IMR-90 (cell line): Measurements from ENCODE around the gene RAB14. TPM values are rescaled to one million over a fixed set of nuclear protein-coding genes. Genes with fewer than 3 reads are reported as not detected.

Source experiments
- ATAC-seq: fragments of 200-7000 bp; cut with Tn5 transposase; 2 replicates; pipeline ENCODE4 v1.9.1; 2020; ENCODE audit warnings: low read depth, mild to moderate bottlenecking, moderate library complexity
- BruUV-seq: library from RNA; stranded (reverse); fragments of 400-500 nt; replicated peaks from 2 replicates; lab custom pipeline; 2021; lab: Mats Ljungman, UMichigan
- CTCF ChIA-PET: fragments of 300-600 bp; formaldehyde crosslinking; extraction: SDS; loops from one replicate; lab custom pipeline; 2021; ENCODE audit warnings: antibody characterized with exemption; lab: Yijun Ruan, JAX
- POLR2A ChIA-PET: fragments of 300-600 bp; sonication (Branson Sonifier 250); formaldehyde crosslinking; loops from one replicate; lab custom pipeline; 2022; ENCODE audit warnings: antibody characterized with exemption; ENCODE audit not compliant: unreplicated experiment; lab: Charles Lee
- DNase-seq: peaks from one replicate; pipeline ENCODE4 v3.0.0; 2013
- H2AFZ ChIP-seq: replicated peaks from 2 replicates; pipeline ENCODE3; 2013; ENCODE audit warnings: low read length, mild to moderate bottlenecking; ENCODE audit not compliant: poor library complexity
- H2AK5ac ChIP-seq: 2 replicates; pipeline ENCODE4 v1.6.1; 2013; ENCODE audit warnings: low read depth, low read length, inconsistent platforms
- H2AK9ac ChIP-seq: replicated peaks from 2 replicates; pipeline ENCODE3; 2013; ENCODE audit warnings: mild to moderate bottlenecking, low read depth, low read length, moderate library complexity; ENCODE audit not compliant: poor library complexity
- H2BK120ac ChIP-seq: 2 replicates; pipeline ENCODE4 v1.6.1; 2013; ENCODE audit warnings: low read depth, low read length, inconsistent platforms
- H2BK15ac ChIP-seq: 3 replicates; pipeline ENCODE4 v1.6.1; 2013; ENCODE audit warnings: low read depth, low read length, inconsistent platforms
- H2BK20ac ChIP-seq: 2 replicates; pipeline ENCODE4 v1.6.1; 2013; ENCODE audit warnings: low read depth, mild to moderate bottlenecking, inconsistent platforms, low read length, moderate library complexity
- H2BK5ac ChIP-seq: 2 replicates; pipeline ENCODE4 v1.6.1; 2013; ENCODE audit warnings: mild to moderate bottlenecking, low read depth, low read length, inconsistent platforms; ENCODE audit not compliant: poor library complexity, severe bottlenecking
- H3K14ac ChIP-seq: replicated peaks from 2 replicates; pipeline ENCODE4 v1.6.1; 2013; ENCODE audit warnings: low read depth, low read length, inconsistent platforms
- H3K18ac ChIP-seq: 2 replicates; pipeline ENCODE4 v1.6.1; 2013; ENCODE audit warnings: low read depth, low read length, control low read depth
- H3K23ac ChIP-seq: 2 replicates; pipeline ENCODE4 v1.6.1; 2013; ENCODE audit warnings: low read depth, low read length, inconsistent platforms
- H3K27ac ChIP-seq: 2 replicates; pipeline ENCODE4 v1.5.1; 2013; ENCODE audit warnings: mild to moderate bottlenecking, control low read depth, low read length; ENCODE audit not compliant: insufficient read depth
- H3K27me3 ChIP-seq: 2 replicates; pipeline ENCODE4 v1.6.1; 2013; ENCODE audit warnings: low read length; ENCODE audit not compliant: control insufficient read depth, insufficient read depth
- H3K36me3 ChIP-seq: 2 replicates; pipeline ENCODE4 v1.6.1; 2013; ENCODE audit warnings: low read length, mixed read lengths; ENCODE audit not compliant: control insufficient read depth, insufficient read depth
- H3K4ac ChIP-seq: 2 replicates; pipeline ENCODE4 v1.6.1; 2013; ENCODE audit warnings: low read depth, low read length, inconsistent platforms
- H3K4me1 ChIP-seq: 2 replicates; pipeline ENCODE4 v1.6.1; 2013; ENCODE audit warnings: low read length, mixed read lengths; ENCODE audit not compliant: control insufficient read depth, insufficient read depth
- H3K4me2 ChIP-seq: 2 replicates; pipeline ENCODE4 v1.6.1; 2013; ENCODE audit warnings: low read depth, mild to moderate bottlenecking, control low read depth, low read length, moderate library complexity
- H3K4me3 ChIP-seq: 2 replicates; pipeline ENCODE4 v1.5.1; 2013; ENCODE audit warnings: low read depth, mild to moderate bottlenecking, control low read depth, low read length, moderate library complexity; ENCODE audit not compliant: insufficient read depth
- H3K56ac ChIP-seq: 2 replicates; pipeline ENCODE4 v1.6.1; 2013; ENCODE audit warnings: low read length, inconsistent platforms; ENCODE audit not compliant: insufficient read depth; ENCODE audit errors: extremely low read depth
- H3K79me1 ChIP-seq, 2 experiments: 2 replicates each; pipeline ENCODE4 v1.6.1; 2013; ENCODE audit warnings: low read length in 2 of 2, inconsistent platforms in 1 of 2, low read depth in 1 of 2
- H3K9ac ChIP-seq: 2 replicates; pipeline ENCODE4 v1.6.1; 2013; ENCODE audit warnings: low read depth, low read length, control low read depth
- H3K9me1 ChIP-seq: 2 replicates; pipeline ENCODE4 v1.6.1; 2013; ENCODE audit warnings: low read length, inconsistent platforms; ENCODE audit not compliant: insufficient read depth
- H3K9me3 ChIP-seq: 2 replicates; pipeline ENCODE4 v1.6.1; 2013; ENCODE audit warnings: low read length; ENCODE audit not compliant: control insufficient read depth, insufficient read depth
- H4K20me1 ChIP-seq: 2 replicates; pipeline ENCODE4 v1.6.1; 2013; ENCODE audit warnings: low read length, inconsistent platforms; ENCODE audit not compliant: insufficient read depth
- H4K5ac ChIP-seq: 2 replicates; pipeline ENCODE4 v1.6.1; 2013; ENCODE audit warnings: mild to moderate bottlenecking, low read depth, low read length, control low read depth
- H4K8ac ChIP-seq, 2 experiments: 2 replicates each; pipeline ENCODE4 v1.6.1; 2013; ENCODE audit warnings: low read depth in 2 of 2, low read length in 2 of 2, control low read depth in 1 of 2, inconsistent platforms in 1 of 2
- H4K91ac ChIP-seq: 2 replicates; pipeline ENCODE4 v1.6.1; 2013; ENCODE audit warnings: low read depth, low read length, inconsistent platforms; ENCODE audit not compliant: insufficient read depth
- CTCF ChIP-seq: conservative IDR thresholded peaks from 2 replicates; pipeline ENCODE4 v1.5.1; 2012; ENCODE audit warnings: mild to moderate bottlenecking, low read depth, low read length, improper control_type of control experiment
- USF2 ChIP-seq: fragments of 150-350 bp; IDR thresholded peaks from 2 replicates; pipeline ENCODE4 v1.6.1; 2017; ENCODE audit warnings: mild to moderate bottlenecking, antibody characterized with exemption, low read length, low read depth
- WGBS, 2 experiments: methylation state at CpG; one replicate each; pipeline versions ENCODE4 v1.1.5 to v1.1.7; 2013; ENCODE audit warnings: missing lambda C conversion rate in 2 of 2; ENCODE audit not compliant: insufficient read length in 1 of 2; ENCODE audit errors: extremely low coverage in 2 of 2; 5-methylcytosine and 5-hydroxymethylcytosine counted together
- dilution Hi-C: fragments of 300-500 bp; cut with HindIII; formaldehyde crosslinking; loops from one replicate; pipeline ENCODE4 v1.14.3; 2018; ENCODE audit warnings: low sequenced_read_pairs; ENCODE audit not compliant: unreplicated experiment
- in situ Hi-C: fragments of 300-500 bp; cut with MboI; formaldehyde crosslinking; loops from 3 replicates; pipeline ENCODE4 v1.14.3; 2019; ENCODE audit warnings: low sequenced_read_pairs, inconsistent platforms, mixed read lengths
- intact Hi-C: fragments of 100-400 bp; cut with micrococcal nuclease; formaldehyde crosslinking; loops from 2 replicates; pipeline ENCODE4 v1.10.0; 2022
- polyA plus RNA-seq, 3 experiments: library from polyadenylated mRNA; depleted of rRNA; stranded (reverse); fragments of >200 nt; gene quantifications; 2 replicates each; pipeline ENCODE4 v1.2.3, GENCODE V29; 2012; ENCODE audit warnings: low replicate concordance in 1 of 3
- total RNA-seq: library from RNA; depleted of rRNA; stranded (reverse); fragments of >200 nt; gene quantifications from 2 replicates; pipeline ENCODE4 v1.2.3, GENCODE V29; 2012

The RAB14 gene
- total and polyA plus RNA-seq, 2 of the 4 experiments (the other 2 are of a cell fraction) = 20.1 to 29.3 TPM

- BruUV-seq = no TSS peak
- H3K27me3 ChIP-seq = no peaks in the 10 kb centered on the region
- H3K4ac ChIP-seq = no peak overlapping the region
- H2BK15ac ChIP-seq = no peak overlapping the region
- H2BK5ac ChIP-seq = no peak overlapping the region
- H2AFZ ChIP-seq = no peak overlapping the region
- no peak overlapping the region for H2BK120ac ChIP-seq
- no peak overlapping the region for H3K9ac ChIP-seq
- CTCF ChIA-PET = interaction anchor here (0.5 to 1.2 kb wide), 3 partner anchors 9 to 15 kb away, joined by 3 to 4 read pairs (median 3); no protein-coding TSS in a partner anchor
- H3K4me3 ChIP-seq = no peak overlapping the region
- H4K5ac ChIP-seq = no peak overlapping the region
- in situ Hi-C loops = no loop called here
- H4K20me1 ChIP-seq = no peaks in the 10 kb centered on the region
- POLR2A ChIA-PET = no interaction called here
- no peak overlapping the region for H3K4me2 ChIP-seq
- H2BK20ac ChIP-seq = no peak overlapping the region
- peaks cover 30% of the 10 kb centered on the region for H3K36me3 ChIP-seq
- WGBS, 2 experiments = no CpG with 5 or more reads among the region's 3 CpGs
- H2AK9ac ChIP-seq = no peak overlapping the region
- no peak overlapping the region for H3K27ac ChIP-seq
- dilution Hi-C loops = no loop called here
- intact Hi-C loops = no loop called here
- 0 out of 4 replicates have a peak, but pooled peaks cover 0 to 8% of the 10 kb centered on the region in 2 experiments for H3K79me1 ChIP-seq
- no peaks in the 10 kb centered on the region for H3K9me3 ChIP-seq
- H4K91ac ChIP-seq = no peak overlapping the region
- H3K23ac ChIP-seq = no peak overlapping the region
- peak; percentile 32; the same call in 1 of the 2 replicates for TF ChIP-seq CTCF
- no peak for TF ChIP-seq USF2
- no peak overlapping the region for H3K56ac ChIP-seq
- peaks cover 5% of the 10 kb centered on the region; the same call in 1 of the 2 replicates for H3K4me1 ChIP-seq
- peak; percentile 51; the same call in 1 of the 2 replicates for ATAC-seq
- no peak overlapping the region for H2AK5ac ChIP-seq
- H3K9me1 ChIP-seq = peaks cover 6% of the 10 kb centered on the region; the same call in 1 of the 2 replicates
- H4K8ac ChIP-seq = no peak overlapping the region
- H3K14ac ChIP-seq = no peak overlapping the region
- no peak for DNase-seq
- H3K18ac ChIP-seq = no peak overlapping the region
These were observed 32.5 kb downstream of the RAB14 start for GRCh38 chr9:121169094-121169601.
